HG03159 (cell line): Measurements from ENCODE around the gene PLXNA1.

Source experiments
- ATAC-seq: cut with Tn5 transposase; IDR thresholded peaks from one replicate; pipeline ENCODE4 v1.9.1; 2021; ENCODE audit warnings: mild to moderate bottlenecking, moderate library complexity; ENCODE audit not compliant: unreplicated experiment

The PLXNA1 gene

DNA sequence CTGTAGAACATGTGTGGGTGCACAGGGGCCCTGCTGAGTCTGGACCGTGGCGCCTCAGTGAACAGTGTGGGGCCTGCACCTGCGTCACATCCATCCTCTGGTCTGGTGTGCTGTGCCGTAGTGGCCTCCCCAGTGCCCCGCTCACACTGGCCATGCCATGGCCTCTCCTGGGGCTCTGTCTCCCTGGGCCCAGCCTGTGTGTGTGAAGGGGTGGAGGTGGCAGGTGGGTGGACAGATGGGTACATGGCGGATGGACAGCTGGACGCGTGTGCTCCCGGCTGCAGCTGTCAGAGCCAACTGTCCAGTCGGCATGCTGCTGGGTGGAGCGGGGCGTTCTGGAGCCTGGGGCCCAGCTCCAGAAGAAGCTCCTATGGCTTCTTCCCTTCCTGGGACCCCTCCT lies 17.8 kb downstream of the PLXNA1 start:
- no peak for ATAC-seq

DNA sequence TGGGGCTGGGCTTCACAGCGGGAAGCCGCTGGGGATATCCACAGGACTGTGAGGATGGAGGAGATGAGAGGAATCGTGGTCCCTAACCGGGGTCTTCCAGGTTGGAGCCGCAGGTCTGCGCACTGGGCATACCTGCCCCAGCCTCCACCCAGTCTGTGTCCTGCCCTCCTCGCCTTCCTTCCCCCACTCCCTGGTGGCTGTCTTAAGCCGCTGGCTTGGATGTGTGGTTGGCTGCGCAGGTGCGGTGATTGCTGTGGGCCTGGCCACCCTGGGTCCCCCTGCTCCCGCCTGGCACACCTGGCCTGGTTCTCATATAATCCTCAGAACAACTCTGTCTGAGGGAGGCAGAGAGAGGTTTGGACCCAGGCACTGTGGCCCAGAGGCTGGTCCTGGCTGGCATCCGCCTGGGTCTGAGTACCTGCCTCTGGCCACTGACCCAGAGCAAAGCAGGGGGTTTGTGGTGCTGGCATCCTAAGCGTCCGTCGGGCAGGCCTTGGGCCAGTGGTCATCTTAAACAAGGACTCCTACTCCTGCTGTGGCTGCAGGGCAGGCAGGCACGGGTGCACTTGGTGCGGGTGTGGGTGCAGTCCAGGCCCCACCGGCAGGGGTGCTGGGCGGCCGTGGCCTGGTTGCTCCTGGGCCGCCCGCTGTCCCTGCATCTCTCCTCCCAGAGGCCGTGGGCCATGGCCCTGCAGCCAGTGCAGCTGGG lies 18.7 kb downstream of the PLXNA1 start:
- no peak for ATAC-seq

- ATAC-seq: no peak
Measured at GRCh38 chr3:127002195-127003174, 19.6 kb downstream of the PLXNA1 start.

DNA sequence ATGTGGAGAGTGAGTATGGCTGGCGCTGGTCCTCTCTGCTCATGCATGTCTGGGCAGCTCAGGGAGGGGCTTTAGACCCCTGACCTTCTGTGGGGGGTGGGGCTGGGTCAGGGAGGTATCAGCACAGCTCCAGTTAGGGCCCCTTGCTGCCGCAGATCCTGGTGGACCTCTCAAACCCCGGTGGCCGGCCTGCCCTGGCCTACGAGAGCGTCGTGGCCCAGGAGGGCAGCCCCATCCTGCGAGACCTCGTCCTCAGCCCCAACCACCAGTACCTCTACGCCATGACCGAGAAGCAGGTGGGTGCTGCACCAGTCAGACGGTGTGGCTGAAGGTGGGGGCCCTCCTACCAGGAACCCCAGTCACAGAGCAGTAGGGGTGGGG lies 20.2 kb downstream of the PLXNA1 start:
- ATAC-seq: no peak

GRCh38 chr3:127003601-127004280 lies 20.8 kb downstream of the PLXNA1 start:
- ATAC-seq: no peak

GRCh38 chr3:127004641-127005397 lies 21.9 kb downstream of the PLXNA1 start:
- ATAC-seq: no peak

- no peak for ATAC-seq
Measured at GRCh38 chr3:127005864-127006500, 23.1 kb downstream of the PLXNA1 start.

GRCh38 chr3:127006781-127007436 lies 24.0 kb downstream of the PLXNA1 start:
- no peak for ATAC-seq

GRCh38 chr3:127008236-127008635 lies 25.3 kb downstream of the PLXNA1 start:
- no peak for ATAC-seq

- ATAC-seq: no peak
Measured at GRCh38 chr3:127009531-127009930, 26.6 kb downstream of the PLXNA1 start.

GRCh38 chr3:127011270-127011992 lies 28.5 kb downstream of the PLXNA1 start:
- no peak for ATAC-seq

DNA sequence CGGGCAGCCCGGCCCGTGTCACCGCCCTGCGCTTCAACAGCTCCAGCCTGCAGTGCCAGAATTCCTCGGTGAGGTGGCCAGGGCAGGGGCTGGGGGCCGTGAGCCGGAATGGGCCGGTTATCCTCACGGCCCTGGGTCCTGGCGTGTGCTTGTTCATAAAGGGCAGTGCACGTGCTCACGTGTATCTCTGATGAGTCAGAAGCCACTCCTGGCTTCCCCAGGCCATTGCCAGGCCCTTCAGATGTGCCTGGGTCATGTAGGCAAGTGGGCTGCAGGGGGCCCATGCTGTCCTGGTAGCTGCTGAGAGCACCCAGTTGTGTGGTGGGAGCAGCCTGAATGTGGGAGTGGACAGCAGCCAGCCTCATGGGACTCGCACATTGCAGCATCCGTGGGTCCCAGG lies 29.2 kb downstream of the PLXNA1 start:
- no peak for ATAC-seq

DNA sequence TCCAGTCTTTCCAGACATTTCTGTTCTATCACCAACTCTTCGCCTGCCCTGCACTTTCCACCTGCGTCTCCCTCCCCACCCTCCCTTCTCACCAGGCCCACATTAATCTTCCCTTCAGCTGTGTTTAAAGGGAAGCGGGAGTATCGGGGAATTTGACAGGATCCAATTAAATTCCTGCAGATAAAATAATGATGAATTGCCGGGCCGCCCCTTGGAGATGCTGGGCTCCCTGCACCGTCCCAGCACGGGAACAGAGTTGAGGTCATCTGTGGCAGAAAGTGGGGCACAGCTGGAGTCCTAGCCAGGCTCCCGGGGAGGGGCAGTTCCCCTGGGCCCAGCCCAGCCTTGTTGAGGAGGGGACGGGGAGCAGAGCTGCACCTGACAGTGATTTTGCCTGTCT lies 30.3 kb downstream of the PLXNA1 start:
- ATAC-seq: no peak

DNA sequence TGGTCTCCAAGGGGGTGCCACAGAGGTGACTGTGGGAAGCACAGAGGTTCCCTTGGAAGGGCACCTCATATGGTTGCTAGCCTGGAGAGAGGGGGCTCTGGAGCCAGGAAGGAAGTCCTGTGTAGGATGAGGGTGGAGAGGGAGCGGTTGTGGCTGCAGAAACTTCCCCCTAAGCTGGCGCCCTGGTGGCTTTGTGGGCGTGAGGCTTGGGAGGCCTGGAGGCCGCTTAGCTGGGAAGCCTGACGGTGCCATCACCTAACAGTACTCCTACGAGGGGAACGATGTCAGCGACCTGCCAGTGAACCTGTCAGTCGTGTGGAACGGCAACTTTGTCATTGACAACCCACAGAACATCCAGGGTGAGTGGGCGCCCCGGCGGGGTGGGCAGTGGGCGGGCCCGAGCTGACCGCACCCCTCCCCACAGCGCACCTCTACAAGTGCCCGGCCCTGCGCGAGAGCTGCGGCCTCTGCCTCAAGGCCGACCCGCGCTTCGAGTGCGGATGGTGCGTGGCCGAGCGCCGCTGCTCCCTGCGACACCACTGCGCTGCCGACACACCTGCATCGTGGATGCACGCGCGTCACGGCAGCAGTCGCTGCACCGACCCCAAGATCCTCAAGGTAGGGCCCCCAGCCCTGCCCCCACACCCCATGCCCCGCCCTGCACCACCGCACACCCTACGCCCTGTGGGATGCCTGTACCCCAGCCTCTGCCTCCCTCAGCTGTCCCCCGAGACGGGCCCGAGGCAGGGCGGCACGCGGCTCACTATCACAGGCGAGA lies 31.0 kb downstream of the PLXNA1 start:
- ATAC-seq: no peak

DNA sequence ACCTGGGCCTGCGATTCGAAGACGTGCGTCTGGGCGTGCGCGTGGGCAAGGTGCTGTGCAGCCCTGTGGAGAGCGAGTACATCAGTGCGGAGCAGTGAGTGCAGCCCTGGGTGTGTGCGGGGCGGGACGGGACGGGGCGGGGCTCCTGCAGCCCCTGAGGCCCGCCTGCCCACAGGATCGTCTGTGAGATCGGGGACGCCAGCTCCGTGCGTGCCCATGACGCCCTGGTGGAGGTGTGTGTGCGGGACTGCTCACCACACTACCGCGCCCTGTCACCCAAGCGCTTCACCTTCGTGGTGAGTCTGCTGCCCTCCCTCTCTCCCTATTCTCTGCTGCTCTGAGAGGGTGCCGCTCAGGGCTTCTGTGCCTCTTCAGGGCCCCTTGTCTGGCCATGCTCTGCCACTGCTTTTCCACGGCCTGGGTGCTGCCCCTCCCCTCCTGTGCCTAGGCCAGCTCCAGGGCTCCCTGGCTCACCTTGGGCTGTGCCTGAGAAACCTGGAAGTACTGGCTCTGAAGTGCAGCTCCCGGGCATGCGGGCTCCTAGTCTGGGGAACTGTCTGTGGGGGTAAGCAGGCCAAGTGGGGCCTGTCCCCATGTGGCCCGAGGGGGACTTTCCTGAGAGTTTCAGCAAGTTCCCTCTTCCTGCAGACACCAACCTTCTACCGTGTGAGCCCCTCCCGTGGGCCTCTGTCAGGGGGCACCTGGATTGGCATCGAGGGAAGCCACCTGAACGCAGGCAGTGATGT lies 31.8 kb downstream of the PLXNA1 start:
- peak; percentile 23 for ATAC-seq

DNA sequence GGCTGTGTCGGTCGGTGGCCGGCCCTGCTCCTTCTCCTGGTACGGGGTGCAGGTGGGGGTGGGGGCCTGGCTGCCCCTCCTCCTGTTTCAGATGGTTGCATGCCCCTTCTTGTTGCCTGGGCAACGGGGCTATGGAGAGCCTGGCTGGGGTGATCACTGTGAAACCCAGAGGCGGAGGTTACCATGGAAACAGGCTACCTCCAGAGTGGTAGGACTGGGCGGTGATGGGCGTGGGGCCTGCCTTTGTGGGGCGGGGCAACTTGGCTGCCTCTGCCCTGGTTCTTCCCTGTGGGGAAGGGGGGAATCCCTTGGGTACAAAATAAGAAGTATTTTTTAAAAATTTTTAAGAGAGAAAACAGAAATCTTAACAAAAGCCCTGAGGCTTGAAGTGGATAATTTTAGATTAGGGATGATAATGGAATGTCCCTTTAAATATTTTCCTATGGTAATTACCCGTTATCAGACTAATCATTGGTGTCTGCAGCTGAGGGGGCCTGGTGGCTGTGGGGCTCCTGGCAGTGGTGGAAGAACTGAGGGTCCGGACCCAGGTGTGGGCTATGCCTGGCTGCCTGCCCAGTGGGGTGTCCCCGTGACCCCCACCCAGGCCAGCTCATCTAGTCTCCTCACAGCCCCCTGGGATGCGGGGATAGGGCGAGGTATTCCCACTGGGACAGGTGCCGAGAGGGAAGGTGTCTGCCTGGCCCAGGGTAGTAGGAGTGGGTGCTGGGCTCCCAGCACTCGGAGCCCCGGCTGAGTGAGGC lies 32.5 kb downstream of the PLXNA1 start:
- ATAC-seq: peak; percentile 50

GRCh38 chr3:127016043-127016343 lies 33.1 kb downstream of the PLXNA1 start:
- no peak for ATAC-seq
